HUES6 (cell line): Measurements from ENCODE around the gene CALHM1.
"Not testable (repeated sequence)": the region's sequence is repeated elsewhere in the genome, so short reads cannot be mapped to it uniquely, and the experiment has no call there.

Experiments
- H3K27ac ChIP-seq: 2 replicates; pipeline ENCODE4 v1.7.0; 2013; ENCODE audit warnings: low read depth, mild to moderate bottlenecking, low read length, inconsistent platforms
- H3K27me3 ChIP-seq: 2 replicates; pipeline ENCODE4 v1.6.1; 2013; ENCODE audit warnings: low read length; ENCODE audit not compliant: control insufficient read depth, insufficient read depth
- H3K36me3 ChIP-seq: 2 replicates; pipeline ENCODE4 v1.6.1; 2013; ENCODE audit warnings: low read length; ENCODE audit not compliant: control insufficient read depth, insufficient read depth
- H3K4me1 ChIP-seq: 2 replicates; pipeline ENCODE4 v1.6.1; 2013; ENCODE audit warnings: low read length; ENCODE audit not compliant: control insufficient read depth, insufficient read depth
- H3K4me3 ChIP-seq: 2 replicates; pipeline ENCODE4 v1.5.1; 2013; ENCODE audit warnings: low read depth, low read length
- H3K9ac ChIP-seq: one replicate; pipeline ENCODE4 v1.6.1; 2013; ENCODE audit warnings: mild to moderate bottlenecking, low read length
- H3K9me3 ChIP-seq: 2 replicates; pipeline ENCODE4 v1.6.1; 2013; ENCODE audit warnings: low read depth, low read length; ENCODE audit not compliant: control insufficient read depth, insufficient read depth

The CALHM1 gene

DNA sequence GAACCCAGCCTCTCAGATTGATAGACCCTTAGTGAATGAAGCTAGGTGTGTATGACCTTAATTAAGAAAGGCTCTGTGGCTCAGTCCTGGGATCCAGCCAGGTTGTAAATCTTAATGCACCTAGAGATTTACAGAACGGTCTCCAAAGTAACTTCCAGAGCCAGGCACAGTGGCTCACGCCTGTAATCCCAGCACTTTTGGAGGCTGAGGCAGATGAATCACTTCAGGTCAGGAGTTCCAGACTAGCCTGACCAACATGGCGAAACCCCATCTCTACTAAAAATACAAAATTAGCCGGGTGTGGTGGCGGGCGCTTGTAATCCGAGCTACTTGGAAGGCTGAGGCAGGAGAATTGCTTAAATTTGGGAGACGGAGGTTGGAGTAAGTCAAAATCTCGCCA lies 30.8 kb downstream of the CALHM1 start:
- Histone ChIP-seq H3K4me1 (no peaks in the 10 kb centered on the region), H3K27me3 (no peaks in the 10 kb centered on the region), H3K36me3 (peaks cover 94% of the 10 kb centered on the region), H3K9me3 (no peaks in the 10 kb centered on the region), H3K27ac (no peak overlapping the region), H3K9ac (no peak overlapping the region), H3K4me3 (no peak overlapping the region)

DNA sequence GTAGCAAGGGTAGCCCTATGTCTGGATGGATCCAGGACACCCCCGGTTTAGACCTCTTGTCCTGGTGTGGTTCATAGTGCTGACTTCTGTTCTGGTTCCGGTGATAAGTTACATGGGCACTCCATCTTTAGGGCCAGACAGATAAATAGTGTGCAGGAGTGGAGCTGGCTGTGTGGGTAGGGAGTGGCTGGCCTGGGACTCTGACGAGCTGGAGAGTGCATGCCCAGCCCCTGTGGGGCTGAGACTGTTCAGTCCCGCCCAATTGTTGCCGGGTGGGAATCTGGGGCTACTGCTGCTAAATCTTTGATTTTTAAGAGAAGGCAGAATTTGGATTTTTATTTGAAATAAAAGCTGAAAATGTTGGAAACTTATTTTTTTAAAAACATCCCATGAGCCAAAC lies 35.0 kb downstream of the CALHM1 start:
- Histone ChIP-seq H3K4me1 (no peaks in the 10 kb centered on the region), H3K27ac (no peak overlapping the region), H3K9me3 (no peaks in the 10 kb centered on the region), H3K4me3 (no peak overlapping the region), H3K9ac (no peak overlapping the region), H3K27me3 (no peaks in the 10 kb centered on the region), H3K36me3 (peaks cover 93% of the 10 kb centered on the region)

DNA sequence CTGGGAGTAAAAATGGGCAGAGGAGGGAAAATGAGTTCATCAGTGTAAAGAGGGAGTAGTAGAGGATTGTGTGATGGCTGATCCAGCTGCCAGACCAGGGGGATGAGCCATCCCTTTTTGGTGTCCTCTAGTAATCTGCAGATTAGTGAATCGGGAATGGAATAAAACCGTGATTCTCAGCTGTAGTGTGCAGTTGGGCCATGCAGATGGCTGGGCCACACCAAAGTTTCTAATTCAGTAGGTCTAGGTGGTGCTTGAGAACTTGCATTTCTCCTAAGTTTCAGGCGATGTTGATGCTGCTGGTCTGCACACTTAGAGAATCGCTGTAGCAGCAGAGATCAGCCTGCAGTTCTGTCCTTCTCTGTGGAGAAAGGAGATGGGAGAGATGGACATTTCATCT lies 39.6 kb downstream of the CALHM1 start:
- Histone ChIP-seq H3K27me3 (no peaks in the 10 kb centered on the region), H3K4me1 (no peaks in the 10 kb centered on the region), H3K36me3 (peaks cover 95% of the 10 kb centered on the region), H3K9me3 (no peaks in the 10 kb centered on the region), H3K9ac (no peak overlapping the region), H3K27ac (no peak overlapping the region), H3K4me3 (no peak overlapping the region)

DNA sequence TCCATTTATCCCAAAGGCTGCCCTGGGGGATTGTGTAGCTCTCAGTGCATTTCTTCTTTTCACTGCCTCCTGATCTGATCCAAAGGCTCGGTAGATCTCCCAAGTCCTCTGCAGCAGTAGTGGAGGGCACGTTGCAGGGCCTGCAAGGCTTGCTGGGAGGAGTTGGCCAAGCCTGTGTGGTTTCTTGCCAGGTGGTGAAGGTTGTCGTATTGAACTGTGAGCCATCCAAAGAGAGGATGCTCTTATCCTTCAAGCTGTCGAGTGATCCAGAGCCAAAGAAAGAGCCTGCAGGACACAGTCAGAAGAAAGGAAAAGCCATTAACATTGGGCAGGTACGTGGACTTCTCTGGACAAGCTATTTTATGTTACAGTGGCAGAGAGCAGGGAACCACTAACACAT lies 41.1 kb downstream of the CALHM1 start:
- Histone ChIP-seq H3K27me3 (no peaks in the 10 kb centered on the region), H3K4me3 (no peak overlapping the region), H3K27ac (no peak overlapping the region), H3K36me3 (peaks cover 95% of the 10 kb centered on the region), H3K4me1 (no peaks in the 10 kb centered on the region), H3K9ac (no peak overlapping the region), H3K9me3 (no peaks in the 10 kb centered on the region)

DNA sequence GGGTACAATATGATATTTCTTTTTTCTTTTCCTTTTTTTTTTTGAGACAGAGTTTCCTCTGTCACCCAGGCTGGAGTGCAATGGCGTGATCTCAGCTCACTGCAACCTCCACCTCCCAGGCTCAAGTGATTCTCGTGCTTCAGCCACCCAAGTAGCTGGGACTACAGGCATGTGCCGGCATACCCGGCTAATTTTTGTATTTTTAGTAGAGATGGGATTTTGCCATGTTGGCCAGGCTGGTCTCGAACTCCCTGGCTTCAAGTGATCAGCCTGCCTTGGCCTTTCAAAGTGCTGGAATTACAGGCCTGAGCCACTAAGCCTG lies 41.6 kb downstream of the CALHM1 start:
- H3K9me3 ChIP-seq, H3K4me1 ChIP-seq, H3K27ac ChIP-seq, H3K27me3 ChIP-seq, H3K4me3 ChIP-seq, H3K9ac ChIP-seq: not testable (repeated sequence)
- peaks cover 95% of the 10 kb centered on the region for H3K36me3 ChIP-seq

DNA sequence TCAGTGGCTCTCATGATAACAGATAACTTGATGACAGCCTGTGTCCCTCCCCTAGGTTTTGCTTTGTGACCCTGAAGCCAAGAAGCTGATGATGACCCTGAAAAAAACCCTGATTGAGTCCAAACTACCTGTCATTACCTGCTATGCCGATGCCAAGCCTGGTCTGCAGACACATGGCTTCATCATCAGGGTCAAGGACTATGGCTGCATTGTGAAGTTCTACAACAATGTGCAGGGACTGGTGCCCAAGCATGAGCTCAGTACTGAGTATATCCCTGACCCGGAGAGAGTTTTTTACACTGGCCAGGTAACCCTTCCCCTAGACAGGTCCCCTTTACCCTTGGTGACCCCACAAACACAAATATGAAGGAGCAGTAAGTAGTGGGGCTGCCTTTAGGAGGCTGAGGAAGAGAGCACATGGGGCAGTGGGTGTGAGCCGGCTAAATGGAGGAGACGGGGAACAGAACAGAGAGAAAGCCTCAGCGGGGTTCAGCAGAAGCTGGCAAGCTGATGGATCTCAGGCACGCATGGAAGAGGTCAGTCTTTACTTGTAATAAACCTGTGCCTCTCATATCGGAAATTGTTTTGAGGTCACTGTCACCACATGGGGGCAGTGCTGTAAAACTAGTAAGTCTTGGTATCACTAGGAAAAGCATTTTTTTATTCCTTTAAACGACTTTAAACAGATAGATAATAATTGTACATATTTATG lies 42.1 kb downstream of the CALHM1 start:
- no peaks in the 10 kb centered on the region for H3K9me3 ChIP-seq
- no peak overlapping the region for H3K4me3 ChIP-seq
- peaks cover 98% of the 10 kb centered on the region for H3K36me3 ChIP-seq
- H3K9ac ChIP-seq = no peak overlapping the region
- H3K4me1 ChIP-seq = no peaks in the 10 kb centered on the region
- H3K27me3 ChIP-seq = no peaks in the 10 kb centered on the region
- H3K27ac ChIP-seq = no peak overlapping the region

DNA sequence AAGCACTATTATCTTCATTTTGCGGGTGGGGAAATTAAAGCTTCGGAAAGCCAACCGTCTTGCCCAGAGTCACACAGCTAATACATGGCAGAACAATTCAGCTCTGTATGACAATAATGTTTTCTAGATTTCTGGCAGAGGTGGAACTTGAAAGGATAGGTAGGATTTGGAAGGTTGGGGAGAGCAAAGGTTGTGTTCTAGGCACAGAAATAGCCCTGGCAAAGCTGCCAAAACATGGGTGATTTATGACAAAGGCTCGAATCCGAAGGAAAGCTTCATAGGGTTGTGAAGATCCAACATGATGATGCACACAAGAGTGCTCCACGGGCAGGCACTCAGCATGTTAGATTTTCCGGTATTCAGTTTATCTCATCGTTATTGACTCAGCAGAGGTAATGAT lies 43.1 kb downstream of the CALHM1 start:
- no peak overlapping the region for H3K9ac ChIP-seq
- no peaks in the 10 kb centered on the region for H3K27me3 ChIP-seq
- no peak overlapping the region for H3K4me3 ChIP-seq
- no peak overlapping the region for H3K27ac ChIP-seq
- no peaks in the 10 kb centered on the region for H3K9me3 ChIP-seq
- no peaks in the 10 kb centered on the region for H3K4me1 ChIP-seq
- H3K36me3 ChIP-seq = peaks cover 99% of the 10 kb centered on the region

DNA sequence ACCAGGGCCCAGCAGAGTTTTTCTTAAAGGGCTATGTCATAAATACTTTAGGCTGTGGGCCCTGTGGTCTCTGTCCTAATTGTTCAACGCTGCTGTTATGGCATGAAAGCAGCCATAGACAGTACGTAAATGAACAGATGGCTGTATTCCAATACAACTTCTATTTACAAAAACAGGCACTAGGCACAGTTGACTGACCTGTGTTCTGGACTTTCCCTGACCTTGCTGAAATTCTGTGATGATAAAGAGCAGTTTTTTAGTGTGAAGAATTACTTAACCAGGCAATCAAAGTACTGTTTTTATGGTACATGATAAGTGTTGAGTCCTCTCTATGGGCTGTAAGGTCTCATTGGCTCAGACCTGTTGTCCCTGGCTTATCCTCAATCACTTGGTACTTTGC lies 45.1 kb downstream of the CALHM1 start:
- no peak overlapping the region for H3K27ac ChIP-seq
- H3K27me3 ChIP-seq = no peaks in the 10 kb centered on the region
- no peak overlapping the region for H3K9ac ChIP-seq
- no peaks in the 10 kb centered on the region for H3K9me3 ChIP-seq
- H3K36me3 ChIP-seq = peaks cover 99% of the 10 kb centered on the region
- no peaks in the 10 kb centered on the region for H3K4me1 ChIP-seq
- no peak overlapping the region for H3K4me3 ChIP-seq
